Medulla oblongata (tissue), 1 donor: Measurements from ENCODE around the gene CCDC86.

Experiments used
- DNase-seq: peaks from one replicate; pipeline ENCODE4 v3.0.0-alpha.2; 2015; ENCODE audit errors: extremely low spot score

Gene CCDC86

DNA sequence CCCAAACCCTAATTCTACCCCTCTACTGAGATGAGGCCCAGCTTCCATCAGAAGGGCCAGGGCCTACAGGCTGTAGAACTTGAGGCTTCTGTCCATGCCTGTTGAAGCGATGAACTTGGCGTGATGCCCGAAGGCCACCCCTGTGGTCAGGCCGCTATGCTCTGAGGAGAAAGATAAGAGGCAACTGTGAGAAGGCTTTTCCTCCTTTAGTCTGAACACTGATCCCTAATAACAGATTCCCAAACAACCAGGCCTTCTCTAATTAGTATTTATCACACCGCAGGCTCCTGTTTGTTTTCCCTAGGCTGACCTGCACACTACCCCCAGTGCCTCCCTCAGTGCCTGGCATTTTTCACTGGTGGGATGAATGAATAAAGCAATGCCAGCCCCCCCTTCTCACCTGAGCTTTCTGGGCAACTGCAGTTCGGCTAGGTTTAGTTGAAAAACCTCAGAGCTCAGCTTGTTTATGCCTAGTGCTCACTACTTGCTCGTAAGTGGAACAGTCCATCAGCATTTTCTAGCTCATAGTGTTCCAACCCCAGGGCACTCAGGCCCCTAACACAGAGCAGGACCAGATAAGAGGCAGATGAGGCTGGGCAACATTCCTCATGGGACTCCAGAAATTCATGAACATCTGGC lies 49.3 kb downstream of the CCDC86 start:
- DNase-seq, result no peak

DNA sequence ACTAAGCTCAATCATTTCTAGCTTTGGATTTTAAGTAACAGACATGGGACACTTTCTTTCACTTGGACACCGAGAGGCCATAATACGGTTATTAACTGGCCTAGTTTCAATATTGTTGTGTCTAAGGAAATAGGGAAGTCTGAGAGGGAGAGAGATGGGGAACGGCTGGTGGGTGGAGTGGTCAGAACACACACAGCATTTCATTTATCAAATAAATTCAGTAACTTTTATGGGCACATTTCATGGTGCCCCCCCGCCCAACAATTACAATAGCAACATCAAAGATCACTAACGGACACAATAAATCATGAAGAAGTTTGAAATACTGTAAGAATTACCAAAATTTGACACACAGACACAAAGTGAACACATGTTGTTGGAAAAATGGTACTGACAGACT lies 53.8 kb downstream of the CCDC86 start:
- no peak for DNase-seq

DNA sequence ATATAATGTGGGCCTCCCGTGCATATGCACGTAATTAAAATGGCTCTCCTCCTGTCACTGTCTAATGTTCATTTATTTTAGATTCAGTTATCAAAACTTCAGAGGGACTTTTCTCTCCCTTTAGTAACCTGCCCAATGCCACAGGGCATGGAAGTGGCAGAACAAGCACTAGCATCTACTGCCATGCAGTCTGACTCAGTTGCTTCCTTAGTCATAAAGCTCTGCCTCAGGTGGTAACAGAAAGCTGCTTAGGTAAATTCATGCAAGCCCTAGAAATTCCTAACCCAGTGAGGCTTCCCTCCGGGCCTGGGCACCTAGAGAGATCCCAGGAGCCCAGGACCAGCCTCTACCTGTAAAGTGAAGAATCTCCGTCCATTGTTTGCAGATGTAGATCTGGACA lies 55.6 kb downstream of the CCDC86 start:
- DNase-seq, result no peak

DNA sequence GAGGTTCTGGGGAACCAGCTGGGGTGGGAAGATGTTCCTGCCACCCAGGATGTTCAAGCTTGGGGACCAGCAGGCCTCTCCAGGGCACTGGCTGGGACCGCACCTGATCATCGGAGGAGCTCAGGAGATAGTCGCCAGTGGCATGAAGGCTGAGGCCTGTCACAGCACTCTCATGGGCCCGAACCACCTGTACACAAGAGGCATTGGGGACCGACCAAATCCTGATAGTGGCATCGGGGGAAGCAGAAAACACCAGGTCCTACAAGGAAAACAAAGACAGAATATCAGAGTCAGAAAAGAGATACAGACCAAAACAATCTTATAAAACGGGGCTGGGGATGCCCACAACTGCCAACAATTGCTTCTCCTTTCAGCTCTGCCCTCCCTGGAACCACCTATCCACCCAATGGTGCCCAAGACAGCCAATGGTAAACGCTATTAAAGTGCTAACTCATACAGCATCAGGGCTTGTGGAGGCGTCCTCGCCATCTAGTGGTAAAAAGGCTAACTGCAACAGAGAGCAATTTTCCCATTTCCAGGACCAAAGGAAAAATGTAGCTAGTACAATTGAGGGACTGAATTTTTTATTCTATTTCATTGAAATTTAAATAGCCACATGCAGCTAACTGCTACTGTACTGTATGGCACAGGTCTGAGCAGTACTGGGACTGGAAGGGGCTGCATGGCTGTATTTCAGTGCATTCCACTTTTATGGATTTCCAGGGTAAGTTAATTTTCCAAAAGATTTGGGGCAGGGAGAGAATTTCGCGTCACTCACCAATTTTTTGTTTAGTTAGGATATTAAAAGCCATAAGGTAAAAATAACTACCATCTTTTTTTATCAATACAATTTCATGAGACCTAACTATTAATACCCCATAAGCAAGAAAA lies 57.4 kb downstream of the CCDC86 start:
- DNase-seq, result peak; percentile 69

GRCh38 chr11:60899977-60900376 lies 58.1 kb downstream of the CCDC86 start:
- DNase-seq, result no peak
